NCI-H1417 treated with DMSO at 0.1 percent for 48 hours (cell line): ENCODE measurements around the gene TM4SF1.
"Not testable (repeated sequence)": the region's sequence is repeated elsewhere in the genome, so short reads cannot be mapped to it uniquely, and the experiment has no call there.

ENCODE experiments used
- DNase-seq: peaks from one replicate; lab custom pipeline; 2025; lab: John Stamatoyannopoulos, UW

TM4SF1 gene

DNA sequence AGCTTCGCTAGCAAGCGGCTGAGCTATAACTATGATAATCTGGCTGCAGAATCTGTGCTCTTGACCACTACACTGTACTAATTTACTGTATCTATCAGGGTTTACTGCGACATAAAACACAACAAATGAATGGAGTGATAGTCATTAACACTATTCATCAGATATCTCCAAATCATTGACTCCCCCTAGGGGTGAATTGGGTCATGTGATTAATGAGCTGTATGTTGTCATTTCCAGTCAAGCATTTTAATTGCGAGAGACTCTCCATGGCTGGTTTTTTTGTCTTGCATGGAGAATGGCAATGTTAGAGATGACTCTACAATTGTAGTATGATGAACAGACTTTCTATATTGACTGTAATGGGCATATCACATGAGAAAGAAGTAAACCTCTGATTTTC lies 33.5 kb downstream of the TM4SF1 start:
- DNase-seq, result no peak

DNA sequence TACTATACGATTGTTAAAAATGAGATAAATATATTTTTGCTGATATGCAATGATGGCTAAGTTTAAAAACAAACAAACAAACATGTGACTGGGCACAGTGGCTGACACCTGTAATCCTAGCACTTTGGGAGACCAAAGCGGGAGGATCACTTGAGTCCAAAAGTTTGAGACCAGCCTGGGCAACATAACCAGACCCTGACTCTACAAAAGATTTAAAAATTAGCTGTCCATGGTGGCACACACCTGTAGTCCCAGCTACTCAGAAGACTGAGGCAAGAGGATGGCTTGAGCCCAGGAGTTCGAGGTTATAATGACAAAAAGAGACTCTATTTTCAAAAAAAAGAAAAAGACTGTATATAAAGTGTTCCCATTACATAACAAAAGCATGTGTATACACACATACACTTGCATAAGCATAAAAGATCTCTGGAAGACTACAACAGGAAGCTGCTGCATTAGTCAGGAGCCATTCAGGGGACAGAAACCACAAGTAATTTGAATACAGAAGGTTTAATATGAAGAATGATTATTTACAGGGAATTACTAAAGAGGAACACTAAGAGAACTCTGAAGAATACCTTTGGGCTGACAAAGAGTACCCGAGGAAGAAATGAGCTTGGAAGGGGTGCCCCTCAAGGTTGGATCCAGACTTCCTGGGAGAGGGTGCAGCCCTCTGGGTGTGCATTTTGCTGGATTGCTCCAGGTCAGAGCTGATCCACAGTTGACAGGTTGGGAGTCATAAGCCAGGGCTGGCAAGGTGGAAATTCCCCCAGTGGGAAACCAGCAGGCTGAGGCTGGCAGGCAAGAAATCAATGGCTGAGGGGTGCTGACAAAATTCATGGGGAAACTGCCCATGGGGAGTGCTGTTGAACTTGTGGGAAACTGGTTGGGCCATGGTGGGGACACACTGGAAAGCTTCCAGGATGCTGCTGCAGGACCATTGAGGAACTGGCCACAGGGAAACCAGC lies 34.8 kb downstream of the TM4SF1 start:
- DNase-seq, result no peak

DNA sequence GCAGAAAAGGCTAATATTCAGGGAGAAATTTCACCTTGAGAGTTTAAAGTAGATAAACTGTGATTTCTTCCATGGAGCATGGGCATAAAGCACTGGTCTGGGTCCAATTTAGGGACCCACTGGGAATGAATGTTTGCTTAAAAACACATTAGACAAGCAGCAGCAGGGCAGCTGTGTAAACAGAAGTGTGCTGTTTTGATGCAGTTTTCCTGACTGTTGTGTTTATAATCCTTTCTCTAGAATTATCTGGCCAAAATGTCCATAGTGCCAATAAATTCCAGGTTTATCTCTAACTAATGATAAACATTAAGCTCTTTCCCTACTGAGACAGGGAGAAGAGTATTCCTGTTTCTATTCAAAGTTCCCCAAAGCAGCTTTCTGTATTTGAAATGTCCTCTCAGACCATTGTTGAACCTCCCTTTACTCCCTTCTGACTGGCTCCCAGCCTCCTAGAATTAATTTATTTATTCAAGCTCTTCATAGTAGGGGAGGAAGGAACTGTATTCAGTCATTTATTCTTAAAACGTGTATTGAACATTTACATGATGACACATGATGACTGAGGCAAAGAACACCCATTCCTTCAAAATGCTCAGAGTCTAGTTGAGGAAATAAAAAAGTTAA lies 37.0 kb downstream of the TM4SF1 start:
- DNase-seq, result peak; percentile 93

DNA sequence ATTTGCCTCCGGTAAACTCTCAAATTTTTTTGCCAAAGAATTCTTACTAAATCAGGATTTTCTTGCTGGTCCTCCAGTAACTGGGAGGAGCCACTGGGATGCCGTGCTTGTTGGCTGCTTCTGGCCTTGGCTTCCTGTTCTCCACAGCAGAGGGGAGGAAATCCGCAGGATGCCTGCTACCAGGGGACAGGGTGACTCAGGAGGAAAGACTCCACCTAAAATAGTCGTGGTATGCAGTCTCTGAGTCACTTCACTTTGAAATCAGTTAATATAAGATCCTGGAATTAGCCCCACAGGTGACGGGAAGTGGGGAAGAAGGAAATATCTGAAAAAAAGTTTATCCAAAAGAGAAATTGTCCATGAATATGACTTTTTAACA lies 37.5 kb downstream of the TM4SF1 start:
- no peak for DNase-seq

- not testable (repeated sequence) for DNase-seq
Measured at GRCh38 chr3:149337486-149337885, 40.0 kb downstream of the TM4SF1 start.

GRCh38 chr3:149336925-149337324 lies 40.5 kb downstream of the TM4SF1 start:
- no peak for DNase-seq

DNA sequence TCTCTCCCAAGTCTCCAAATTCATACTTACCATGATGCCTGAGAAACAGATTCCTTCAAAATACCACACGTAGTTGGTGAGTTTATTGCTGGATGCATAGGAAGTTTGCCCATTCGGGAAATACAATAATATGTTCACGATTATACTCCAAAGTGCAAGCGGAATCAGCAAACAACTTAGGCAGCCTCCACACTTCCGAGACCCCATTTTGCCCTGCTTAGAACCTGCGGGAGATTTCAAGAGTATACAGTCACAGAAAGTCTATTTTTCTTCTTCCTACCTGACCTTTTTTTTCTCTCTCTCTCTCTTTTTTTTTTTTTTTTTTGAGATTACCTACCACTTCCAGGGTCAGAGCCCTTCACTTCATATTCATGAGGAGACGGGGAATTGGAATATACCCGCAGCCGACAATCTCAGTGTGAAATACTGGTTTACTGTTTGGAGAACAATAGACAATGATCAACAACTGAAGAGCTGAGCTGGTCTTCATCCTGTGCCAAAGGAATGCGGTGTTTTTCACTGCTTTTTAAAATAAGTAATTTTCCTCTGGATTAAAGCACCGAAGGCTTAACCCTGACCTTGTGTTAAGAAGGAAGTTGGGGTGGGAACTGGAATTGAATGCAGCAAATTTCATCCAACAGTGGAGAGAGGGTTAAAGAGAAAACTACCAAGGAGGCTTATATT lies 44.1 kb downstream of the TM4SF1 start, which contains the start of gene TM4SF18:
TSS of gene TM4SF18 (minus strand) at position 461 of the 684 bp plus-strand sequence. CDS start at position 207, 254 bp downstream.
- DNase-seq, result no peak

DNA sequence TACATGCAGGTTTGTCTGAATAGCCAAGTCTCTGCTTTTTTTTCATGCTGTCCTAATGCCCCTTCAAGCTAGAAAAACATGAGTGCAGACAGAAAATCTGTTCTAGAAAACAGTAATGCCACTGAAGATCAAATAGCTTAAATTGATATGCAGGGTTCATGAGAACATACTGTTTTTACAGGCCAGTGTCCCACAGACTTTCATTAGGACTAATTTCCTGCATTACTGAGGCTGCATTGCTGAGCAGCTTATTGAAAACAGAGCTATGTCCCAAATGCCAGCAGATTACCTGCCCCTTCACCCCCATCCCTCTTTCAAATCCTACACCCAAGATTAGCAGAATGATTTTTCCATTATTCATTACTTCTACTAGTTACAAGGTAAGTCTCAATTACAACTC lies 44.7 kb downstream of the TM4SF1 start:
- no peak for DNase-seq

DNA sequence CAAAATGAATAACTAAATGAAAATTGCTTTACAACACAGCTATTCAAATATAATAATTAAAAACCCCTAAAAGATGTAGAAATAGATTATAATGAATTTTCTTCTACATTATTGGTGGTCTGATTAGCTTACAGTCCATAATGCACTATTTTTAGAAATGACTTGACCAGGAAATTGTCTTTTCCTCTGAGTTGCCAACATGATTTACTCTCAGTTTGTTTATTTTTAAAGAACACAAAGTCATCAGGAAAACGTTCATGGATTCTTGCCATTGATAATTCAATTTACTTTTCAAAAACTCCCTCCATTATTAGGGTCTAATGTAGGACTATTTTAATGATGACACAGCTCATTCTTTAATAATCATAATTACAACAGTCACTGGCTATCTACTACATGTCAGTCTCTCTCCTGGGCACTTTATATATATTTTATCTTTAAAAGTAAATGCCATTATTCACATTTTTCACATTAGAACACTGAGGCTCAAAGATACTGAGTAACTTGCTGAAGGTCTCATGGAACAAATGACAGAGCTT lies 45.2 kb downstream of the TM4SF1 start:
- no peak for DNase-seq

DNA sequence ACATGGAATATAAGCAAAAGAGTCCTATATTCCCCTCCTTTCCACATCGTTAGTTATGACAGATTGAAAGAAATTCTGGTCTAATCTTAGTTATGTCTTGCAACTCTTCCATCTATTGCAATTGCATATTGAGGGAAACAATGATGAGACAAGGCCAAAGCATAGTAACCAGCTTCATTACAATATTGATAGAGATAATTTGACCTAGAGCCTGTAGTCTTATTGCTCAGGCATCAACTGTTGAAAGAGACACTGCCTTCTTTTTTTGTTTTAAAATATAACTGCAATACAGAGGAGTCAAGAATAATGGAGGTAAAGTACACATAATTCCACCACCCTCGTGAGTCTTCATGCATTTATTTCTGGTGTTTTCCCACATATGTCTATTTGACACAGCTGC lies 46.1 kb downstream of the TM4SF1 start:
- DNase-seq, result no peak

DNA sequence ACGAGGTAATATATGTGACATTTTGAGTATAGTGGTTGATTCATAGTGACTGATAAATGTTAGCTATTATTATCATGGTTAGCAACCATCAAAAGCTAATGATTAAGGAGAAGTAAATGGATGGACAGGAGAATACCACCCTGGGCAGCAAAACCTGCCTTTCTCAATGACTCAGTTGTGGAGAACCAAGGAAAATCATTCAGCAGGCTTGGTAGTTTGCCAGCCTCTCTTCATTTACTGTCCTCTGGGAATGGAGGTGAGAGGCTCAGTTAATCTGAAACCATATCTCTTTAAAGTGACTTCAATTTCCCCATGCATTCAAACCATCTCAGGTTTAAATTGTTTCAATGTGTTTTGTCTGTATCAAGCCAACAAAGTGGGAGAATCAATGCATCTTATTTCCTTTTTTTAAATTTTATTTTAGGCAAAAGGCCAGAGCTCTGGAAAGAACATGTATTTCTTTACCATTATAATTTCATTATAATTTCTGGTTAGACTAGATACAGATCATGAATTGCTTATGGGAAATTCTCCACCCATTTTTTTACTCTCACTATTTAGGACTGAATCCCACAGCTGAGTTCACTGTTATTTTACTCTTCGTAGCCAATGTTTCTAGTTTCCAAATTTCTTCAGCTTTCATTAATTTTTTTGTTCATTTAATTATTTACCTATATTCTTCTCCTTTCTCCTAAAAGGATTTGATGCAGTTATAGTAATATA lies 46.7 kb downstream of the TM4SF1 start:
- no peak for DNase-seq

DNA sequence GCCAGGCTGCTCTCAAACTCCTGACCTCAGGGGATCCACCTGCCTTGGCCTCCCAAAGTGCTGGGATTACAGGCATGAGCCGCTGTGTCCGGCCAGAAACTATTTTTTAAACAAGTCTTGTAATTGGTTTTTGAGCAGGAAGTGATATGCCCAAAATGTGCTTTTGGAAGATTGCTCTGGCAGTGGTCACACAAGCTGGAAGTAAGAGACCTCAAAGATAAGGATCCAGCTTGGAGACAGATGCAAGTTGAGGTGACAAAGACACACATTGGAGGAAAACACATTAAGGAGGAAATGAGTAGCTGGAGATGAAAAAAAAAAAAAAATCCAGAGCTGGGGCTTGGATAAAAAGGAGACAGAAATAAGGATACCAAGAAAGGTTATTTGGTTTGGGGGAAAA lies 50.3 kb downstream of the TM4SF1 start:
- DNase-seq, result no peak

DNA sequence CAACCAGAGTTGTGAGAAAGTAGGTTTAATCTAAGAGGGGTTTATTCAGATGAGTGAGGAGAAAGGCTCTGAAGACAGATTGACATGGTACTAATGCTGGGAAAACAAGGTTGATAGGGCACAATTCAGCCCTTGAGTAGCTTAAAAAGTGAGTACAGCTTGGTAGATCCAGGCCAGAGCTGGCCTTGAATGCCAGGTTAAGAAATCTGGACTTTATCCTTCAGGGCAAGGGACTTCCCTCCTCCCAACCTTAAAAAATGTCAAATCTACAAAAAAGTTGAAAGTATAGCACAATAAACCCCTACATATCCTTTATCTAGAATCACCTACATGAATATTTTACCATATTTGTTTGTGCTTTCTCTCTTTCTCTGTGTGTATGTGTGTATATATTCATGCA lies 51.9 kb downstream of the TM4SF1 start:
- no peak for DNase-seq

- no peak for DNase-seq
Measured at GRCh38 chr3:149324332-149324731, 53.1 kb downstream of the TM4SF1 start.

DNA sequence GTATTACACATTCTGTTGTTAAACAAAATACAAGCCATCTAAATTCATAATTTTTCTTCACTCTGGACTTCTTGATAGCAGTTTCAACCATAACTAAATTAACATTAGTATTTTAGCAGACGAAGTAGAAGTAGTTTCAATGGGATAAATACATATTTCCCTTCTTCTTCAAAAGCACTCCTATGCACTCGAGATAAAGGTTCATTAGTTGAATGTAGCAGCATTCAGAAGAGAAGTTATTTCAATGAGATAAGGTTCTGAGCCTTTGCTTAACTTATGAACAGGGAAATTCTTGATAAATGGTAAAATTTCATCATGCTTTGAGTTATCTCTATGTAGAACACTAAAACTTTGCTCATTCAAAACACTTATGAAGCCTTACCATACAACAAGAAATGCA lies 55.8 kb downstream of the TM4SF1 start:
- no peak for DNase-seq

- no peak for DNase-seq
Measured at GRCh38 chr3:149321136-149321535, 56.3 kb downstream of the TM4SF1 start.

DNA sequence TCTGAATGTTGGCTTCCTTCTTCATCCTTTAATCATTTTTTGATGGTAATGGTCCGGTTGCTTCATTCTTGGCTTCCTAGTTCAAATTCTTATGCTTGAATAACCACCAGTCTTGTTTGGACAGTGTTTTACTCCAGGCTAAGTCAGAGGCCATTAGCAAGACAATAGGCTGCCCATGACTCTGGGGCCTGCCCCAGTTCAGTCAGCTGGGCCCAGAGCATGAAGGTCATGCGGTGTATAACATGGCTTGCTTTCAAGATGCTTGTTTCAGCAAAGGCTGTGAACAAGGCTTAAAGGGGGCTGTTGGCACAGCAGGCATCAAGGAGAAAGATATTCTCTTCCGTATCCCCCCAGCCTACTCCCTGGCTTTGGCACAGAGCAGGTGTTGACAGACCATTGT lies 57.7 kb downstream of the TM4SF1 start:
- DNase-seq, result no peak
